K562 (cell line): Measurements from ENCODE around the gene SHISAL2A. TPM values are rescaled to one million over a fixed set of nuclear protein-coding genes. Genes with fewer than 3 reads are reported as not detected.

Experiments
- ATAC-seq: fragments of 200-7000 bp; cut with Tn5 transposase; 3 replicates; pipeline ENCODE4 v1.9.1; 2020; ENCODE audit warnings: moderate library complexity
- BruUV-seq: library from RNA; stranded (reverse); fragments of 400-500 nt; replicated peaks from 2 replicates; lab custom pipeline; 2021; lab: Mats Ljungman, UMichigan
- CTCF ChIA-PET: fragments of 300-600 bp; formaldehyde crosslinking; extraction: SDS; loops from one replicate; lab custom pipeline; 2021; ENCODE audit warnings: low intra/inter-chr PET ratio; lab: Yijun Ruan, JAX
- POLR2A ChIA-PET: fragments of 300-600, 350-650 bp; sonication (Branson Sonifier 250); formaldehyde crosslinking; extraction: SDS; loops from one replicate; lab custom pipeline; 2021; ENCODE audit warnings: antibody characterized with exemption, inconsistent platforms; lab: Yijun Ruan, JAX
- DNase-seq, 4 experiments: peaks; one replicate each; pipeline versions ENCODE4 v3.0.0 to v3.0.0-alpha.2; 2011 to 2018; ENCODE audit warnings: low spot score in 3 of 4, mixed read lengths in 3 of 4; ENCODE audit errors: extremely low read depth in 1 of 4
- FAIRE-seq: peaks from 2 replicates; lab custom pipeline; 2011; peaks lifted over from hg19 to GRCh38; lab: Jason Lieb, UNC
- H2AFZ ChIP-seq: 2 replicates; pipeline ENCODE4 v1.6.0; 2011; ENCODE audit warnings: low read depth, low read length, control low read depth, inconsistent platforms
- H3K27ac ChIP-seq: fragments of 200-600 bp; 3 replicates; pipeline ENCODE4 v1.8.0; 2011; ENCODE audit warnings: low read depth, mild to moderate bottlenecking, control low read depth, inconsistent platforms, low read length, moderate library complexity, mixed read lengths; ENCODE audit errors: extremely low read depth
- H3K27me3 ChIP-seq, 2 experiments: fragments of 300-600 bp in 1 of 2; 2 replicates in 1 of 2; 3 replicates in 1 of 2; pipeline versions ENCODE4 v1.6.0 to v1.8.0; 2011; ENCODE audit warnings: inconsistent platforms in 2 of 2, low read length in 2 of 2, mild to moderate bottlenecking in 1 of 2, mixed read lengths in 1 of 2, moderate library complexity in 1 of 2; ENCODE audit not compliant: control insufficient read depth in 2 of 2, insufficient read depth in 2 of 2
- H3K36me3 ChIP-seq: fragments of 300-600 bp; 3 replicates; pipeline ENCODE4 v1.8.0; 2011; ENCODE audit warnings: mild to moderate bottlenecking, low read length, inconsistent platforms; ENCODE audit not compliant: control insufficient read depth, insufficient read depth
- H3K4me1 ChIP-seq, 2 experiments: fragments of 200-600 bp in 1 of 2; replicated peaks in 1 of 2; 2 replicates in 1 of 2; 3 replicates in 1 of 2; pipeline versions ENCODE4 v1.5.1 to v1.8.0; 2011; ENCODE audit warnings: inconsistent platforms in 2 of 2, low read length in 2 of 2, mild to moderate bottlenecking in 1 of 2, mixed read lengths in 1 of 2, moderate library complexity in 1 of 2; ENCODE audit not compliant: control insufficient read depth in 2 of 2, insufficient read depth in 2 of 2
- H3K4me2 ChIP-seq: 2 replicates; pipeline ENCODE4 v1.6.1; 2011; ENCODE audit warnings: low read length, control low read depth, inconsistent platforms, mixed read lengths; ENCODE audit not compliant: insufficient read depth
- H3K4me3 ChIP-seq: fragments of 200-600 bp; sonication (generic), shearing (Covaris generic); 2 replicates; pipeline ENCODE4 v1.5.1; 2016; ENCODE audit warnings: control low read depth, inconsistent platforms
- H3K79me2 ChIP-seq: fragments of 200-600 bp; 3 replicates; pipeline ENCODE4 v1.8.0; 2011; ENCODE audit warnings: low read length, inconsistent platforms; ENCODE audit not compliant: control insufficient read depth, insufficient read depth
- H3K9ac ChIP-seq, 2 experiments: 2 replicates each; pipeline versions ENCODE4 v1.6.0 to v1.6.1; 2011; ENCODE audit warnings: low read depth in 2 of 2, low read length in 2 of 2, control low read depth in 1 of 2, inconsistent platforms in 1 of 2, mild to moderate bottlenecking in 1 of 2, mixed read lengths in 1 of 2; ENCODE audit not compliant: insufficient read depth in 1 of 2
- H3K9me1 ChIP-seq: one replicate; pipeline ENCODE4 v1.6.0; 2011; ENCODE audit warnings: inconsistent platforms, mild to moderate bottlenecking, low read length, moderate library complexity; ENCODE audit not compliant: control insufficient read depth, insufficient read depth
- H3K9me3 ChIP-seq: replicated peaks from 2 replicates; pipeline ENCODE4 v1.5.1; 2011; ENCODE audit warnings: low read depth, low read length, inconsistent platforms; ENCODE audit not compliant: control insufficient read depth, insufficient read depth
- H4K20me1 ChIP-seq: replicated peaks from 2 replicates; pipeline ENCODE4 v1.6.1; 2011; ENCODE audit warnings: low read length, inconsistent platforms, mixed read lengths; ENCODE audit not compliant: control insufficient read depth, insufficient read depth
- BDP1 ChIP-seq: IDR thresholded peaks from 3 replicates; pipeline ENCODE4 v1.6.1; 2011; ENCODE audit not compliant: insufficient read length, insufficient read depth
- EP300 ChIP-seq: IDR thresholded peaks from 2 replicates; pipeline ENCODE4 v1.6.1; 2012; ENCODE audit warnings: low read length, improper control_type of control experiment
- HMGN3 ChIP-seq: IDR thresholded peaks from 2 replicates; pipeline ENCODE4 v1.6.1; 2011; ENCODE audit warnings: borderline replicate concordance, low read depth, mild to moderate bottlenecking, mixed read lengths, low read length; ENCODE audit not compliant: insufficient read length; ENCODE audit errors: extremely low read depth
- L3MBTL2 ChIP-seq: fragments of 450-650 bp; IDR thresholded peaks from 2 replicates; pipeline ENCODE4 v1.6.1; 2016; ENCODE audit warnings: mild to moderate bottlenecking, moderate library complexity
- MED1 ChIP-seq: sonication (generic); formaldehyde crosslinking; IDR thresholded peaks from 2 replicates; pipeline ENCODE4 v1.8.1; 2023; ENCODE audit warnings: missing genetic modification reagents, borderline replicate concordance
- RAD21 ChIP-seq, 2 experiments: fragments of 250-450 bp in 1 of 2; fragments of 450-650 bp in 1 of 2; sonication (Bioruptor Pico) in 1 of 2; formaldehyde crosslinking in 1 of 2; IDR thresholded peaks in 1 of 2; conservative IDR thresholded peaks in 1 of 2; 2 replicates each; pipeline versions ENCODE4 v1.4.0 to v1.8.0; 2020 to 2022; ENCODE audit warnings: mild to moderate bottlenecking in 2 of 2, moderate library complexity in 1 of 2
- SRSF9 ChIP-seq: fragments of 200-400 bp; formaldehyde crosslinking; IDR thresholded peaks from 2 replicates; pipeline ENCODE4 v1.6.1; 2017; ENCODE audit warnings: low read depth, low read length, borderline replicate concordance
- ZKSCAN8 ChIP-seq: fragments of 200-800 bp; sonication (Bioruptor generic); IDR thresholded peaks from 2 replicates; pipeline ENCODE4 v1.6.1; 2016; ENCODE audit warnings: missing genetic modification characterization, missing compliant biosample characterization
- ZNF253 ChIP-seq: fragments of 250-450 bp; sonication (Bioruptor Pico); conservative IDR thresholded peaks from 2 replicates; pipeline ENCODE4 v1.6.1; 2021; ENCODE audit warnings: mild to moderate bottlenecking
- ZNF324 ChIP-seq: fragments of 250-450 bp; sonication (Bioruptor Pico); IDR thresholded peaks from 2 replicates; pipeline ENCODE4 v1.4.0; 2020; ENCODE audit warnings: mild to moderate bottlenecking
- ZNF431 ChIP-seq: sonication (generic); formaldehyde crosslinking; IDR thresholded peaks from 2 replicates; pipeline ENCODE4 v1.8.0; 2022; ENCODE audit warnings: mild to moderate bottlenecking, missing genetic modification reagents
- ZNF507 ChIP-seq: conservative IDR thresholded peaks from 2 replicates; pipeline ENCODE4 v1.6.1; 2017; ENCODE audit warnings: missing genetic modification characterization, missing compliant biosample characterization
- WGBS: fragments of 100-300 bp; shearing (Covaris generic); methylation state at CpG from one replicate; pipeline ENCODE4 v1.1.6; 2016; ENCODE audit warnings: low coverage, mixed read lengths; ENCODE audit not compliant: insufficient coverage; ENCODE audit errors: missing lambda C conversion rate; 5-methylcytosine and 5-hydroxymethylcytosine counted together
- in situ Hi-C: fragments of 300-500 bp; cut with MboI; formaldehyde crosslinking; loops from 4 replicates; pipeline ENCODE4 v1.15.0; 2018; ENCODE audit warnings: inconsistent platforms, mixed read lengths
- intact Hi-C: fragments of 100-400 bp; cut with micrococcal nuclease; formaldehyde crosslinking; loops from 2 replicates; pipeline ENCODE4 v1.14.2; 2022
- polyA plus RNA-seq, 8 experiments: library from polyadenylated mRNA; depleted of rRNA in 4 of 8; stranded (reverse) in 5 of 8; unstranded in 3 of 8; fragments of >200 nt; fragmentation: Nextera tagmentation in 2 of 8; fragmentation: Illumina TruSeq in 1 of 8; extraction: Ambion mirVana in 2 of 8; extraction: Trizol in 1 of 8; gene quantifications; 2 replicates each; pipeline versions ENCODE4 v1.2.1 to v1.2.3, GENCODE V29; 2011 to 2014; ENCODE audit warnings: inconsistent platforms in 1 of 8, missing spikeins in 1 of 8
- total RNA-seq, 7 experiments: library from RNA; depleted of rRNA in 6 of 7; stranded (reverse); fragments of >200 nt in 6 of 7; fragmentation: Illumina TruSeq in 2 of 7; extraction: Trizol in 2 of 7; gene quantifications; 2 replicates each; pipeline versions ENCODE4 v1.2.1 to v1.2.3, GENCODE V29; 2011 to 2021; ENCODE audit warnings: low replicate concordance in 1 of 7
- TF ChIP-seq, protein P1 (sequence below): fragments of 450-650 bp; formaldehyde crosslinking; IDR thresholded peaks from 2 replicates; pipeline ENCODE4 v1.4.0; 2020; ENCODE audit warnings: mild to moderate bottlenecking, moderate library complexity

The SHISAL2A gene
- total and polyA plus RNA-seq, 9 of the 15 experiments (the other 6 are each of a cell fraction or from before 2014, with no cell fraction given) = 0.11 TPM; not detected in 8

DNA sequence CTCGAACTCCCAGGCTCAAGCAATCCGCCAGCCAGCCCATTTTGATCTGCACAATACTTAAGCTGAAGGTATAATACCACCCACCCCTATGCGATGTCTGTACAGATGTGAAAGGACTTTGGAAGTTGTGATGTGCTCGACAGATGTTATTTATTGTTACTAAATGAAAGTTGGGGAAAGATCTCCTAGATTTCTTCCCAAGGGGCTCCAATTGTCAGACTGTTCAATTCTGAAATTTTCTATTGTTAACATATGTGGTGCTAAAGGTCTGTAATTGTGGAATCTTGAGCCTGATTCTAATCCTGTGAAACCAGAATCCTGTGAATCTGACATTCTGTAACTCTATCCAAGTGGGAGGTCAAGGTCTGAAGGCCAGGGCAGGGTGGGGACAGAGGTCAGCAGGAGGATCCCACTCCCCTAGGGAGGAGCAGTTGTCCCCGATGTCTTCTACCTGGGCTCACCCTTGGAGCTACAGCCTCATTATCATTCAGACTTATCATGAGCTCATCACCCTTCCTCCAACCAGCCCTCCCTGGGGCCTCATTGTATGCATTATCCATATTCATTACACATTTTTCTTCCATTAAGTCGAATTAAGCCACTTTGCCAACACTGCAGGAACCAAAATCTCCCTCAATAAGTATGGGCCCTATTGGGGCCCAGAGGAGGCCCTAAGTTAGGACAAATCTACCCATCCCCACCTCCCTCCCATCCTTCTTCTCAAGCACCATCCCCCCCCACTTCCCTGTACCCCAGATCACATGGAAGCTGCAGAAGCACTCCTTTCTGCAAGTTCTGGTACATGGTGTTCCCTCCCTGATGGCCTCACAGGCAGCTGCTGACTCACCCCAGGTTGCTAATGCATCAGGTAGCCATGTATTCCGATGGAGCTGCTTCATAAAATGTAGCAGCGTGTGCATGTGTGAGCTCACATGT, 32.3 kb downstream of the SHISAL2A start (continued):
- TF ChIP-seq ZKSCAN8 (CRISPR knock-in tag) = no peak
- no peak for TF ChIP-seq ZNF253
- no peak for TF ChIP-seq HMGN3
- no peak for TF ChIP-seq MED1 (CRISPR knock-in tag)
- no peak for TF ChIP-seq BDP1
- TF ChIP-seq EP300 = no peak

DNA sequence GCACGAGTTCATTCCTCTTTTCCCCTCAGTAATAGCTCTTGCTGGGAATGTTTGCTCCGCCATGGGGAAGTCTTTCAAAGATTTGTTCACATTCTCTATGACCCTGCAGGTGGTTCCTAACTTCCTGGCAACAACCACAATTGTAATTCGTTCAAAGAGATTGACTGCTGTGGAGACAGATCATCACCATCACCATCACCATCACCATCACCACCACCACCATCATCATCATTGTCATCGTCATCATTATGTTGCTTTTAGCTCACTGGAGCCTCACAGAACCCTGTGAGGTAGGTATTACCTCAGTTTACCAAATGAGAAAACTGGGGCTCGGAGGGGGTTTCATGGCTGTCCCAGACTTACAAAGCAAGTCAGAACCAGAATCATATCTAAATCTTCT, 34.3 kb downstream of the SHISAL2A start:
- ATAC-seq (no peak), FAIRE-seq (no peak), DNase-seq (no peak)
- Histone ChIP-seq H3K9me3 (no peaks in the 10 kb centered on the region), H3K9ac (no peak overlapping the region), H2AFZ (no peak overlapping the region), H3K4me3 (no peak overlapping the region), H4K20me1 (no peaks in the 10 kb centered on the region), H3K36me3 (no peaks in the 10 kb centered on the region), H3K79me2 (no peaks in the 10 kb centered on the region), H3K9me1 (no peaks in the 10 kb centered on the region), H3K4me2 (no peak overlapping the region), H3K27me3 (no peaks in the 10 kb centered on the region), H3K27ac (no peak overlapping the region), H3K4me1 (peaks cover 2% of the 10 kb centered on the region in 2 experiments; a peak in 3 of 5 replicates)
- intact Hi-C loops = loop anchor here (5.0 kb wide), 1 partner anchor 265 kb away; the partner anchor contains the start of genes ORC1 and PRPF38A
- BruUV-seq = no TSS peak
- ChIA-PET POLR2A (interaction anchor here (0.7 to 1.8 kb wide), 4 partner anchors 10 to 1057 kb away, joined by 3 to 4 read pairs (median 3); partner anchors contain the start of genes ORC1 and PRPF38A), CTCF (interaction anchor here (0.6 kb wide), 1 partner anchor 242 kb away, joined by 3 read pairs; no protein-coding TSS in a partner anchor)
- TF ChIP-seq L3MBTL2 (no peak), ZNF324 (CRISPR knock-in tag) (no peak), ZNF507 (tag) (no peak), SRSF9 (no peak), RAD21 (CRISPR knock-in tag; conservative IDR thresholded peaks at IDR 0.05 in 1 of 2, IDR thresholded peaks at IDR 0.05 in 1 of 2) (no peak), ZNF431 (no peak)
- TF ChIP-seq, protein P1, sequence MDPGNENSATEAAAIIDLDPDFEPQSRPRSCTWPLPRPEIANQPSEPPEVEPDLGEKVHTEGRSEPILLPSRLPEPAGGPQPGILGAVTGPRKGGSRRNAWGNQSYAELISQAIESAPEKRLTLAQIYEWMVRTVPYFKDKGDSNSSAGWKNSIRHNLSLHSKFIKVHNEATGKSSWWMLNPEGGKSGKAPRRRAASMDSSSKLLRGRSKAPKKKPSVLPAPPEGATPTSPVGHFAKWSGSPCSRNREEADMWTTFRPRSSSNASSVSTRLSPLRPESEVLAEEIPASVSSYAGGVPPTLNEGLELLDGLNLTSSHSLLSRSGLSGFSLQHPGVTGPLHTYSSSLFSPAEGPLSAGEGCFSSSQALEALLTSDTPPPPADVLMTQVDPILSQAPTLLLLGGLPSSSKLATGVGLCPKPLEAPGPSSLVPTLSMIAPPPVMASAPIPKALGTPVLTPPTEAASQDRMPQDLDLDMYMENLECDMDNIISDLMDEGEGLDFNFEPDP (CRISPR knock-in tag) = no peak
- in situ Hi-C loops = no loop called here
- WGBS = 29% methylated on average over 5 of the region's 5 CpGs
